Right lobe of liver (tissue), 6 donors: ENCODE data around the gene COL1A2. TPM values are rescaled to one million over a fixed set of nuclear protein-coding genes. Genes with fewer than 3 reads are reported as not detected.

Experiments
- ATAC-seq, 4 donors: fragments of 200-7000 bp; cut with Tn5 transposase; one replicate each; pipeline ENCODE4 v1.9.1; 2020; ENCODE audit warnings: mild to moderate bottlenecking in 4 of 4, moderate library complexity in 4 of 4
- DNase-seq, 3 donors: peaks; one replicate each; pipeline ENCODE4 v3.0.0-alpha.2; 2020
- H3K27ac ChIP-seq, 3 donors: fragments of 200-600 bp; one replicate each; pipeline ENCODE4 v1.8.0; 2022
- H3K27me3 ChIP-seq, 2 donors: fragments of 200-600 bp; one replicate each; pipeline ENCODE4 v1.8.0; 2022
- H3K36me3 ChIP-seq, 4 donors: fragments of 200-600 bp; sonication (generic) in 1 of 4; one replicate each; pipeline versions ENCODE4 v1.5.1 to v1.8.0; 2017 to 2022; ENCODE audit warnings: control low read depth in 1 of 4
- H3K4me1 ChIP-seq, 4 donors: fragments of 200-600 bp; sonication (generic) in 1 of 4; one replicate each; pipeline versions ENCODE4 v1.5.1 to v1.8.0; 2017 to 2022; ENCODE audit warnings: control low read depth in 1 of 4
- H3K4me3 ChIP-seq, 3 donors: fragments of 200-600 bp; one replicate each; pipeline ENCODE4 v1.8.0; 2022
- H3K9me3 ChIP-seq, 4 donors: fragments of 200-600 bp; sonication (generic) in 1 of 4; one replicate each; pipeline versions ENCODE4 v1.5.1 to v1.8.0; 2017 to 2022; ENCODE audit warnings: control low read depth in 1 of 4
- POLR2A ChIP-seq: fragments of 450-650 bp; IDR thresholded peaks from one replicate; pipeline ENCODE4 v1.6.1; 2017; ENCODE audit warnings: antibody characterized with exemption, mild to moderate bottlenecking
- WGBS: methylation state at CpG from one replicate; pipeline ENCODE4 v1.1.6; 2018; ENCODE audit warnings: low coverage, low lambda C conversion rate; ENCODE audit not compliant: insufficient coverage; ENCODE audit errors: missing lambda C conversion rate; 5-methylcytosine and 5-hydroxymethylcytosine counted together
- intact Hi-C, 2 donors: fragments of 100-400 bp; cut with DNase I; formaldehyde crosslinking; loops; one replicate each; pipeline versions ENCODE4 v1.11.2 to v1.14.1; 2022
- total RNA-seq, 6 experiments: library from RNA; depleted of rRNA in 2 of 6; stranded (reverse); fragments of >200 nt in 2 of 6; fragmentation: NEBNext Ultra II Directional in 3 of 6; extraction: Animal tissue kit (Norgen Biotek cat#: 25700) in 3 of 6; gene quantifications; one replicate each; pipeline versions ENCODE4 v1.1.0 to v1.2.4, GENCODE V29; 2016 to 2023
- TF ChIP-seq, protein P1 (sequence below), 4 donors: fragments of 200-600 bp in 3 of 4; fragments of 450-650 bp in 1 of 4; IDR thresholded peaks; one replicate each; pipeline versions ENCODE4 v1.5.1 to v1.8.0; 2016 to 2022; ENCODE audit warnings: antibody characterized with exemption in 4 of 4, mild to moderate bottlenecking in 2 of 4
- donor health status: DM: no; HTN: yes; CAD: no.
- donor health status: DM: no; HTN: no; CAD: no.
- donor health status: DM: no; HTN: no; CAD: no.
- donor health status: DM: no; HTN: yes; CAD: no.
- donor health status: DM: no; HTN: yes; CAD: no.

COL1A2 gene
- total RNA-seq, 6 experiments from 2014 or later: 5.6 to 49.8 (median 18.4) TPM

GRCh38 chr7:94398841-94399240, 4.1 kb downstream of the COL1A2 start:
- no peaks in the 10 kb centered on the region for H3K36me3 ChIP-seq
- 60% methylated on average over 6 of the region's 6 CpGs for WGBS
- H3K9me3 ChIP-seq: no peaks in the 10 kb centered on the region
- no peaks in the 10 kb centered on the region for H3K4me1 ChIP-seq
- H3K27ac ChIP-seq: no peak overlapping the region
- no peaks in the 10 kb centered on the region for H3K27me3 ChIP-seq
- no peak for ATAC-seq
- no peak overlapping the region for H3K4me3 ChIP-seq
- TF ChIP-seq POLR2A: no peak
- intact Hi-C loops: no loop called here
- no peak for DNase-seq

DNA sequence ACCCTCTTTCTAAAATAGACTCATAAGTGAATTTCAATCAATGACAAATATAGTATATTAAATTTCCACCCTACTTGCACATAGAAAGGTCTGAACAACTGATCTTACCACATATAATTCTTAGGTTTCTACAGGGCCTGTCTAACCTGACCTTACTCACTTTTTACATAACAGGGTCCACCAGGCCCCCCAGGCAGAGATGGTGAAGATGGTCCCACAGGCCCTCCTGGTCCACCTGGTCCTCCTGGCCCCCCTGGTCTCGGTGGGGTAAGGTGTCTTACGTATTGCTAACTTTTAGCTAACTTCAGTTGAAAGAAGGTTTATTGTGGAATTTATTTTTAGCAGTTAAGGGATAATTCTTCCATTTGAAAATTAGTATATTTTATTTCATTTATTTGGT, 5.3 kb downstream of the COL1A2 start:
- no peak overlapping the region for H3K4me3 ChIP-seq
- no peaks in the 10 kb centered on the region for H3K36me3 ChIP-seq
- intact Hi-C loops: no loop called here
- WGBS: 67% methylated on average over 2 of the region's 2 CpGs
- no peaks in the 10 kb centered on the region for H3K4me1 ChIP-seq
- TF ChIP-seq, protein P1, sequence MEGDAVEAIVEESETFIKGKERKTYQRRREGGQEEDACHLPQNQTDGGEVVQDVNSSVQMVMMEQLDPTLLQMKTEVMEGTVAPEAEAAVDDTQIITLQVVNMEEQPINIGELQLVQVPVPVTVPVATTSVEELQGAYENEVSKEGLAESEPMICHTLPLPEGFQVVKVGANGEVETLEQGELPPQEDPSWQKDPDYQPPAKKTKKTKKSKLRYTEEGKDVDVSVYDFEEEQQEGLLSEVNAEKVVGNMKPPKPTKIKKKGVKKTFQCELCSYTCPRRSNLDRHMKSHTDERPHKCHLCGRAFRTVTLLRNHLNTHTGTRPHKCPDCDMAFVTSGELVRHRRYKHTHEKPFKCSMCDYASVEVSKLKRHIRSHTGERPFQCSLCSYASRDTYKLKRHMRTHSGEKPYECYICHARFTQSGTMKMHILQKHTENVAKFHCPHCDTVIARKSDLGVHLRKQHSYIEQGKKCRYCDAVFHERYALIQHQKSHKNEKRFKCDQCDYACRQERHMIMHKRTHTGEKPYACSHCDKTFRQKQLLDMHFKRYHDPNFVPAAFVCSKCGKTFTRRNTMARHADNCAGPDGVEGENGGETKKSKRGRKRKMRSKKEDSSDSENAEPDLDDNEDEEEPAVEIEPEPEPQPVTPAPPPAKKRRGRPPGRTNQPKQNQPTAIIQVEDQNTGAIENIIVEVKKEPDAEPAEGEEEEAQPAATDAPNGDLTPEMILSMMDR (IDR thresholded peaks at IDR 0.05): no peak
- no peak for TF ChIP-seq POLR2A
- ATAC-seq (no peak), DNase-seq (no peak)
- no peak overlapping the region for H3K27ac ChIP-seq
- H3K9me3 ChIP-seq: no peaks in the 10 kb centered on the region
- H3K27me3 ChIP-seq: no peaks in the 10 kb centered on the region

DNA sequence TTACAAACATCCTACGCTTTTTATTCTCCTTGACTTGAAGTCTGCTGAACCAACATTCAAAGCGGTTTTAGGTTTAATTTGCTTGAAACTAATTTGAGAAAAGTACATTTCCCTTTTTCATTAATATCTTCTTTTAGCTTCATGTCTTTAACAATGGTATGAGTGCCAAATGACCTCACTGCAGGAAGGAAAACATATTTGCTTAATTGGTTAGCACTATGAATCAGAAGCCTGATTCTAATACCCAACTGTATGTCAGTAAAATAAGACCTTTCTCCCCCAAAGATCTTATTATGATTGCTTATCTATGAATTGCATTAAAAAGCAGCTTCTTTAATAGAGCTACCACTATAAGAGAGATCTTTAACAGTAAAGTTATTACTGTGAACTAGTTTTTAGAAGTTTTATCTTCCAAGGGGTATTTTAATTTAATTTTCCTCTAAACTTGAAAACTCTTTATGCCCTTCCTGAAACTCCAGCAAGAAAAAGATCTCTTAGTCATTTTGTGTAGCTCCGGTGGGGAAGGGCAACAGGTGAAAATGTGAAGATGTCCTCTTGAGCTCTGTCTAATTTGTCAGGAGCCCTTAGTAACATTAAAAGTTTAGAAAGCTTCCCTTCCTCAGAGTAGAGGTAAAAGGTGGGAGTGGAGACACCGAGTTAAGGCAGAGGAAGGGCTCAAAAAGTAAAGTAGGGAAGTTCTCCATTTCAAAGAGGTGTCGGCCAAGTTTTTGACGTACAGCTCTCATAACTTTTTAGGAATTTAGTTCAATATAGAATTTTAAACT, 6.1 kb downstream of the COL1A2 start:
- Histone ChIP-seq H3K27me3 (no peaks in the 10 kb centered on the region), H3K36me3 (no peaks in the 10 kb centered on the region), H3K4me3 (no peak overlapping the region), H3K9me3 (no peaks in the 10 kb centered on the region), H3K4me1 (no peaks in the 10 kb centered on the region), H3K27ac (no peak overlapping the region)
- ATAC-seq (no peak), DNase-seq (no peak)
- intact Hi-C loops: no loop called here
- TF ChIP-seq, protein P1 (IDR thresholded peaks at IDR 0.05): no peak
- no peak for TF ChIP-seq POLR2A
- WGBS: 65% methylated on average over 6 of the region's 6 CpGs

DNA sequence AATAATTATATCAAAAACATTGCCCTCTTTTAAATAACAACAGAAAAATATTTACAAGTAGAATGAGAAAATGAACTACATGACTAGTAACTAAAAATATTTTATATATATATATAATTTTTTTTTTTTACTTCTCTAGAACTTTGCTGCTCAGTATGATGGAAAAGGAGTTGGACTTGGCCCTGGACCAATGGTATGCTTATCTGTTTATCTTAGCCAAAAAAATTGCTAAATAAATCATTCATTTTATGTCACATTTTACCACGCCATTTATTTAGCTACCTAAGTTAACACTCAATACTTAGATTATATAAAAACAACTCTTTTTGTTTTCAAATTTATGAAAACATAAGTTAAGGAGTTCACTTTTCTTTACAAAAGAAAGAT, 6.7 kb downstream of the COL1A2 start:
- H3K4me1 ChIP-seq: no peaks in the 10 kb centered on the region
- H3K9me3 ChIP-seq: no peaks in the 10 kb centered on the region
- 46% methylated on average over 1 of the region's 1 CpG for WGBS
- TF ChIP-seq, protein P1 (IDR thresholded peaks at IDR 0.05): no peak
- no peak overlapping the region for H3K4me3 ChIP-seq
- intact Hi-C loops: no loop called here
- no peaks in the 10 kb centered on the region for H3K36me3 ChIP-seq
- no peak overlapping the region for H3K27ac ChIP-seq
- DNase-seq (no peak), ATAC-seq (no peak)
- no peaks in the 10 kb centered on the region for H3K27me3 ChIP-seq

GRCh38 chr7:94403546-94403945, 8.9 kb downstream of the COL1A2 start:
- 30% methylated on average over 1 of the region's 1 CpG for WGBS
- Histone ChIP-seq H3K9me3 (no peaks in the 10 kb centered on the region), H3K4me1 (no peaks in the 10 kb centered on the region), H3K4me3 (no peak overlapping the region), H3K27me3 (no peaks in the 10 kb centered on the region), H3K27ac (no peak overlapping the region), H3K36me3 (no peaks in the 10 kb centered on the region)
- intact Hi-C loops: no loop called here
- DNase-seq (no peak), ATAC-seq (no peak)
- TF ChIP-seq, protein P1 (IDR thresholded peaks at IDR 0.05): no peak
- TF ChIP-seq POLR2A: no peak
